GM12878 (cell line): ENCODE results near the gene GSE1. TPM values are rescaled to one million over a fixed set of nuclear protein-coding genes. Genes with fewer than 3 reads are reported as not detected.
A peak's percentile ranks its signal among the peaks of the same experiment; 100 is the strongest.

Experiments used
- BCL11A ChIP-seq: IDR thresholded peaks from 2 replicates; pipeline ENCODE4 v1.6.1; 2011; ENCODE audit warnings: low read depth, low read length
- IKZF1 ChIP-seq: fragments of 450-650 bp; conservative IDR thresholded peaks from 2 replicates; pipeline ENCODE4 v1.6.1; 2017; ENCODE audit warnings: antibody characterized with exemption, mild to moderate bottlenecking
- MTA2 ChIP-seq: fragments of 450-650 bp; IDR thresholded peaks from 2 replicates; pipeline ENCODE4 v1.6.1; 2016; ENCODE audit warnings: low read depth, mild to moderate bottlenecking, moderate library complexity
- MYB ChIP-seq: fragments of 150-350 bp; IDR thresholded peaks from 2 replicates; pipeline ENCODE4 v1.6.1; 2014; ENCODE audit warnings: mild to moderate bottlenecking, low read depth, low read length, borderline replicate concordance
- PAX5 ChIP-seq: IDR thresholded peaks from 2 replicates; pipeline ENCODE4 v1.6.1; 2011; ENCODE audit warnings: low read depth, low read length, borderline replicate concordance
- POU2F2 ChIP-seq: IDR thresholded peaks from 3 replicates; pipeline ENCODE4 v1.6.1; 2011; ENCODE audit warnings: low read depth, mild to moderate bottlenecking, low read length, borderline replicate concordance
- RUNX3 ChIP-seq: IDR thresholded peaks from 2 replicates; pipeline ENCODE4 v1.6.1; 2012; ENCODE audit warnings: low read length, inconsistent platforms
- SMARCA5 ChIP-seq: fragments of 450-650 bp; IDR thresholded peaks from 2 replicates; pipeline ENCODE4 v1.6.1; 2017; ENCODE audit warnings: mild to moderate bottlenecking
- SMC3 ChIP-seq: IDR thresholded peaks from 2 replicates; pipeline ENCODE4 v1.6.1; 2011; ENCODE audit warnings: low read length, improper control_type of control experiment, borderline replicate concordance
- TBL1XR1 ChIP-seq: IDR thresholded peaks from 2 replicates; pipeline ENCODE4 v1.6.1; 2012; ENCODE audit warnings: low read depth, low read length, improper control_type of control experiment
- YBX1 ChIP-seq: fragments of 450-650 bp; IDR thresholded peaks from 2 replicates; pipeline ENCODE4 v1.6.1; 2016; ENCODE audit warnings: antibody characterized with exemption
- polyA plus RNA-seq, 11 experiments: library from polyadenylated mRNA; depleted of rRNA in 4 of 11; unstranded in 6 of 11; stranded (reverse) in 5 of 11; fragments of >200 nt; fragmentation: Nextera tagmentation in 4 of 11; fragmentation: Illumina TruSeq in 1 of 11; extraction: Ambion mirVana in 4 of 11; extraction: Trizol in 1 of 11; gene quantifications; 1 replicate in 1 of 11; 2 replicates in 10 of 11; pipeline versions ENCODE4 v1.2.1 to v1.2.3, GENCODE V29; 2011 to 2016; ENCODE audit warnings: inconsistent platforms in 2 of 11, missing spikeins in 2 of 11, low read depth in 1 of 11
- total RNA-seq, 4 experiments: library from RNA; depleted of rRNA in 3 of 4; stranded (reverse); fragments of >200 nt in 3 of 4; fragmentation: Illumina TruSeq in 1 of 4; extraction: Trizol in 1 of 4; gene quantifications; 2 replicates each; pipeline versions ENCODE4 v1.2.1 to v1.2.3, GENCODE V29; 2013 to 2021
- TF ChIP-seq, protein P1 (sequence below): IDR thresholded peaks from 2 replicates; pipeline ENCODE4 v1.6.1; 2012; ENCODE audit warnings: mild to moderate bottlenecking, low read depth, low read length
- TF ChIP-seq, protein P2 (sequence below): fragments of 450-650 bp; formaldehyde crosslinking; IDR thresholded peaks from 2 replicates; pipeline ENCODE4 v1.4.0; 2022; ENCODE audit warnings: mild to moderate bottlenecking, moderate library complexity
- TF ChIP-seq, protein P3 (sequence below), 3 experiments: IDR thresholded peaks in 2 of 3; conservative IDR thresholded peaks in 1 of 3; 2 replicates each; pipeline ENCODE4 v1.5.1; 2011; ENCODE audit warnings: low read depth in 3 of 3, low read length in 3 of 3, mild to moderate bottlenecking in 3 of 3, control low read depth in 2 of 3, moderate library complexity in 2 of 3, inconsistent platforms in 1 of 3, mixed read lengths in 1 of 3; ENCODE audit not compliant: control insufficient read depth in 2 of 3, insufficient read depth in 1 of 3; ENCODE audit errors: extremely low read depth in 1 of 3
- TF ChIP-seq, protein P4 (sequence below): fragments of 450-650 bp; IDR thresholded peaks from 2 replicates; pipeline ENCODE4 v1.6.1; 2017; ENCODE audit warnings: borderline replicate concordance
- TF ChIP-seq, protein P5 (sequence below): fragments of 450-650 bp; IDR thresholded peaks from 2 replicates; pipeline ENCODE4 v1.6.1; 2016; ENCODE audit warnings: mild to moderate bottlenecking
- TF ChIP-seq, protein P6 (sequence below): IDR thresholded peaks from 2 replicates; pipeline ENCODE4 v1.6.1; 2012; ENCODE audit warnings: low read depth, low read length, improper control_type of control experiment

Gene GSE1
- total and polyA plus RNA-seq, 10 of the 15 experiments (the other 5 are each of a cell fraction or from before 2014, with no cell fraction given) = 4.6 to 58.7 (median 18.2) TPM

DNA sequence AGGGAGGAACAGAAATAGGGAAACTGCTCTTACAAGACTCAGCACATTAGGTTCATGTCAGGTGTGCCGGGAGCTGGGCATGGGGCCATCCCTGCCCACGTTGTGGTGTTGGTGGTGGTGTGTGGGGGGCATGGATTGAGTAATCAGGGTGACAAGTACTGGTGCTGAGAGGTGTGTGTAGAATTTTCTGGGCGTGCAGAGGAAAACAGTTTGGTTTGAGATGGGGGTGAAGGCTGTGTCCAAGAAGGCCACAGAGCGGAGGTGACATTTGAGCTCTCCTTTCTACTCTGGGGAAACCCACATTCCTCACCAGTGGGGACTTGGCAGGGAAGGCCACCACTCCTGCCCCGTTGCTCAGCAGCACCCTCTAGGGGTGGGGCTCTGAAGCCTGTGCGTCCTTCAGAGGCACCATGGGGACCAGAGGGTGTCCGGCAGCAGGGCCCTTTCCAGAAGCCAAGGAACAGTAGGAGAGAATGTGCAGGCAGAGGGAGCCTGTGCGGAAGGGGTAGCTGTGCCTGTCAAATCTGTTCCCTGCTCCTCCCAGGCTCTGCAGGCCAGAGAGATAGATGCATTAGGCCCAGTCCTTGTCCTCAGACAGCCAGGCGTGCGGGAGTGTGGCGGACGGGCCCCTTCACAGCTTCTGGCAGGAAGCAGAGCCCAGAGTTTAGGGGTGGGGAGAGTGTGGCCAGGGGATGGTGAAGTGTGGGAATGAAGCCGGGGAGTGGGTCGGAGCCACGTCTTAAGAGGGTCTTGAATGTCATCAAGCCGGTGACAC, 48.7 kb upstream of the GSE1 start (continued):
- TF ChIP-seq SMARCA5 (peak; percentile 11; the same call in 1 of the 2 replicates), YBX1 (no peak), TBL1XR1 (0 out of 2 replicates have a peak, but pooled peaks have one; percentile 61), MTA2 (peak; percentile 58), PAX5 (peak; percentile 57; the same call in 1 of the 2 replicates), MYB (no peak), POU2F2 (0 out of 3 replicates have a peak, but pooled peaks have one; percentile 15), BCL11A (0 out of 2 replicates have a peak, but pooled peaks have one; percentile 41), IKZF1 (peak; percentile 70), RUNX3 (peak; percentile 88), SMC3 (peak; percentile 12; the same call in 1 of the 2 replicates)
- TF ChIP-seq, protein P1, sequence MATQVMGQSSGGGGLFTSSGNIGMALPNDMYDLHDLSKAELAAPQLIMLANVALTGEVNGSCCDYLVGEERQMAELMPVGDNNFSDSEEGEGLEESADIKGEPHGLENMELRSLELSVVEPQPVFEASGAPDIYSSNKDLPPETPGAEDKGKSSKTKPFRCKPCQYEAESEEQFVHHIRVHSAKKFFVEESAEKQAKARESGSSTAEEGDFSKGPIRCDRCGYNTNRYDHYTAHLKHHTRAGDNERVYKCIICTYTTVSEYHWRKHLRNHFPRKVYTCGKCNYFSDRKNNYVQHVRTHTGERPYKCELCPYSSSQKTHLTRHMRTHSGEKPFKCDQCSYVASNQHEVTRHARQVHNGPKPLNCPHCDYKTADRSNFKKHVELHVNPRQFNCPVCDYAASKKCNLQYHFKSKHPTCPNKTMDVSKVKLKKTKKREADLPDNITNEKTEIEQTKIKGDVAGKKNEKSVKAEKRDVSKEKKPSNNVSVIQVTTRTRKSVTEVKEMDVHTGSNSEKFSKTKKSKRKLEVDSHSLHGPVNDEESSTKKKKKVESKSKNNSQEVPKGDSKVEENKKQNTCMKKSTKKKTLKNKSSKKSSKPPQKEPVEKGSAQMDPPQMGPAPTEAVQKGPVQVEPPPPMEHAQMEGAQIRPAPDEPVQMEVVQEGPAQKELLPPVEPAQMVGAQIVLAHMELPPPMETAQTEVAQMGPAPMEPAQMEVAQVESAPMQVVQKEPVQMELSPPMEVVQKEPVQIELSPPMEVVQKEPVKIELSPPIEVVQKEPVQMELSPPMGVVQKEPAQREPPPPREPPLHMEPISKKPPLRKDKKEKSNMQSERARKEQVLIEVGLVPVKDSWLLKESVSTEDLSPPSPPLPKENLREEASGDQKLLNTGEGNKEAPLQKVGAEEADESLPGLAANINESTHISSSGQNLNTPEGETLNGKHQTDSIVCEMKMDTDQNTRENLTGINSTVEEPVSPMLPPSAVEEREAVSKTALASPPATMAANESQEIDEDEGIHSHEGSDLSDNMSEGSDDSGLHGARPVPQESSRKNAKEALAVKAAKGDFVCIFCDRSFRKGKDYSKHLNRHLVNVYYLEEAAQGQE = no peak
- TF ChIP-seq, protein P2, sequence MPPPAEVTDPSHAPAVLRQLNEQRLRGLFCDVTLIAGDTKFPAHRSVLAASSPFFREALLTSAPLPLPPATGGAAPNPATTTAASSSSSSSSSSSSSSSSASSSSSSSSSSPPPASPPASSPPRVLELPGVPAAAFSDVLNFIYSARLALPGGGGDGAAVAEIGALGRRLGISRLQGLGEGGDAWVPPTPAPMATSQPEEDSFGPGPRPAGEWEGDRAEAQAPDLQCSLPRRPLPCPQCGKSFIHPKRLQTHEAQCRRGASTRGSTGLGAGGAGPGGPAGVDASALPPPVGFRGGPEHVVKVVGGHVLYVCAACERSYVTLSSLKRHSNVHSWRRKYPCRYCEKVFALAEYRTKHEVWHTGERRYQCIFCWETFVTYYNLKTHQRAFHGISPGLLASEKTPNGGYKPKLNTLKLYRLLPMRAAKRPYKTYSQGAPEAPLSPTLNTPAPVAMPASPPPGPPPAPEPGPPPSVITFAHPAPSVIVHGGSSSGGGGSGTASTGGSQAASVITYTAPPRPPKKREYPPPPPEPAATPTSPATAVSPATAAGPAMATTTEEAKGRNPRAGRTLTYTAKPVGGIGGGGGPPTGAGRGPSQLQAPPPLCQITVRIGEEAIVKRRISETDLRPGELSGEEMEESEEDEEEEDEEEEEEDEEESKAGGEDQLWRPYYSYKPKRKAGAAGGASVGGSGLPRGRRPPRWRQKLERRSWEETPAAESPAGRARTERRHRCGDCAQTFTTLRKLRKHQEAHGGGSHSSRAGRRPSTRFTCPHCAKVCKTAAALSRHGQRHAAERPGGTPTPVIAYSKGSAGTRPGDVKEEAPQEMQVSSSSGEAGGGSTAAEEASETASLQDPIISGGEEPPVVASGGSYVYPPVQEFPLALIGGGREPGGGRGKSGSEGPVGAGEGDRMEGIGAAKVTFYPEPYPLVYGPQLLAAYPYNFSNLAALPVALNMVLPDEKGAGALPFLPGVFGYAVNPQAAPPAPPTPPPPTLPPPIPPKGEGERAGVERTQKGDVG = no peak
- TF ChIP-seq, protein P3, sequence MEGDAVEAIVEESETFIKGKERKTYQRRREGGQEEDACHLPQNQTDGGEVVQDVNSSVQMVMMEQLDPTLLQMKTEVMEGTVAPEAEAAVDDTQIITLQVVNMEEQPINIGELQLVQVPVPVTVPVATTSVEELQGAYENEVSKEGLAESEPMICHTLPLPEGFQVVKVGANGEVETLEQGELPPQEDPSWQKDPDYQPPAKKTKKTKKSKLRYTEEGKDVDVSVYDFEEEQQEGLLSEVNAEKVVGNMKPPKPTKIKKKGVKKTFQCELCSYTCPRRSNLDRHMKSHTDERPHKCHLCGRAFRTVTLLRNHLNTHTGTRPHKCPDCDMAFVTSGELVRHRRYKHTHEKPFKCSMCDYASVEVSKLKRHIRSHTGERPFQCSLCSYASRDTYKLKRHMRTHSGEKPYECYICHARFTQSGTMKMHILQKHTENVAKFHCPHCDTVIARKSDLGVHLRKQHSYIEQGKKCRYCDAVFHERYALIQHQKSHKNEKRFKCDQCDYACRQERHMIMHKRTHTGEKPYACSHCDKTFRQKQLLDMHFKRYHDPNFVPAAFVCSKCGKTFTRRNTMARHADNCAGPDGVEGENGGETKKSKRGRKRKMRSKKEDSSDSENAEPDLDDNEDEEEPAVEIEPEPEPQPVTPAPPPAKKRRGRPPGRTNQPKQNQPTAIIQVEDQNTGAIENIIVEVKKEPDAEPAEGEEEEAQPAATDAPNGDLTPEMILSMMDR (IDR thresholded peaks at IDR 0.05 in 2 of 3, conservative IDR thresholded peaks at IDR 0.05 in 1 of 3; ENCODE audit: control insufficient read depth in 2 of 3, extremely low read depth in 1 of 3, insufficient read depth in 1 of 3, low read depth in 3 of 3, low read length in 3 of 3) = peak; percentile 62 to 76 (median 66)
- TF ChIP-seq, protein P4, sequence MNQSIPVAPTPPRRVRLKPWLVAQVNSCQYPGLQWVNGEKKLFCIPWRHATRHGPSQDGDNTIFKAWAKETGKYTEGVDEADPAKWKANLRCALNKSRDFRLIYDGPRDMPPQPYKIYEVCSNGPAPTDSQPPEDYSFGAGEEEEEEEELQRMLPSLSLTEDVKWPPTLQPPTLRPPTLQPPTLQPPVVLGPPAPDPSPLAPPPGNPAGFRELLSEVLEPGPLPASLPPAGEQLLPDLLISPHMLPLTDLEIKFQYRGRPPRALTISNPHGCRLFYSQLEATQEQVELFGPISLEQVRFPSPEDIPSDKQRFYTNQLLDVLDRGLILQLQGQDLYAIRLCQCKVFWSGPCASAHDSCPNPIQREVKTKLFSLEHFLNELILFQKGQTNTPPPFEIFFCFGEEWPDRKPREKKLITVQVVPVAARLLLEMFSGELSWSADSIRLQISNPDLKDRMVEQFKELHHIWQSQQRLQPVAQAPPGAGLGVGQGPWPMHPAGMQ = peak; percentile 41; the same call in 1 of the 2 replicates
- TF ChIP-seq, protein P5, sequence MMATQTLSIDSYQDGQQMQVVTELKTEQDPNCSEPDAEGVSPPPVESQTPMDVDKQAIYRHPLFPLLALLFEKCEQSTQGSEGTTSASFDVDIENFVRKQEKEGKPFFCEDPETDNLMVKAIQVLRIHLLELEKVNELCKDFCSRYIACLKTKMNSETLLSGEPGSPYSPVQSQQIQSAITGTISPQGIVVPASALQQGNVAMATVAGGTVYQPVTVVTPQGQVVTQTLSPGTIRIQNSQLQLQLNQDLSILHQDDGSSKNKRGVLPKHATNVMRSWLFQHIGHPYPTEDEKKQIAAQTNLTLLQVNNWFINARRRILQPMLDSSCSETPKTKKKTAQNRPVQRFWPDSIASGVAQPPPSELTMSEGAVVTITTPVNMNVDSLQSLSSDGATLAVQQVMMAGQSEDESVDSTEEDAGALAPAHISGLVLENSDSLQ = peak; percentile 18; the same call in 1 of the 2 replicates
- TF ChIP-seq, protein P6, sequence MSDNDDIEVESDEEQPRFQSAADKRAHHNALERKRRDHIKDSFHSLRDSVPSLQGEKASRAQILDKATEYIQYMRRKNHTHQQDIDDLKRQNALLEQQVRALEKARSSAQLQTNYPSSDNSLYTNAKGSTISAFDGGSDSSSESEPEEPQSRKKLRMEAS = no peak
